ENCODE measurements around the gene NDUFV3. TPM values are rescaled to one million over a fixed set of nuclear protein-coding genes. Genes with fewer than 3 reads are reported as not detected.

NDUFV3 gene
- total RNA-seq (2014; rRNA removed; shearing (Covaris generic)) (23.1 and 40.8 TPM in 2 replicates), total RNA-seq (2022) (28.2 and 29.4 TPM in 2 replicates), Bru-seq, nascent RNA (percentile 62 among the genes with signal in this experiment), BruChase-seq, experiment 1, labeled RNA remaining after a 6-hour chase (percentile 81 among the genes with signal in this experiment), BruChase-seq, experiment 2, labeled RNA remaining after a 2-hour chase (percentile 74 among the genes with signal in this experiment)
- long read RNA-seq, full-length matches to known transcripts, result 32 of 46 reads
- long read RNA-seq, partial matches to known transcripts, result 3 of 46 reads
- long read RNA-seq, other reads (novel, unspliced or antisense), result 11 of 46 reads

GRCh38 chr21:42892931-42893755, at the start of gene NDUFV3:
Gene NDUFV3 (plus strand): TSS chr21:42893309. CDS start chr21:42893334, 25 bp downstream.
- DNase-seq (ENCODE audit: low spot score), result peak; percentile 100
- peaks cover 14% of the 10 kb centered on the region for H3K4me1 ChIP-seq (ENCODE audit: insufficient read depth, low read length, poor library complexity, severe bottlenecking)
- POLR2A ChIA-PET, result interaction anchor here (0.8 to 1.9 kb wide), 7 partner anchors 12 to 770 kb away, joined by 3 to 8 read pairs (median 3); no protein-coding TSS in a partner anchor

GRCh38 chr21:42844411-42845113, 48.5 kb upstream of the NDUFV3 start:
- H3K79me2 ChIP-seq (ENCODE audit: insufficient read depth, low read depth, low read length), result peaks cover 16% of the 10 kb centered on the region; the same call in 1 of the 2 replicates
- TF ChIP-seq EZH2phosphoT487 (IDR thresholded peaks at IDR 0.05; ENCODE audit: borderline replicate concordance, low read depth, low read length), result no peak
- no peak for TF ChIP-seq CTCF (conservative IDR thresholded peaks at IDR 0.05; ENCODE audit: low read length)
- no peak overlapping the region for H3K4me2 ChIP-seq (ENCODE audit: low read length)
- no peak for DNase-seq (ENCODE audit: low spot score)
- H4K20me1 ChIP-seq (ENCODE audit: insufficient read depth, low read length), result peaks cover 8% of the 10 kb centered on the region
- CTCF ChIA-PET (ENCODE audit: unreplicated experiment), result no interaction called here
- no peak overlapping the region for H3K27ac ChIP-seq (ENCODE audit: low read depth, low read length, poor library complexity, severe bottlenecking)
- peaks cover 93% of the 10 kb centered on the region for H3K36me3 ChIP-seq (ENCODE audit: insufficient read depth, low read length)
- H3K9me3 ChIP-seq (ENCODE audit: low read length), result no peaks in the 10 kb centered on the region
- no peaks in the 10 kb centered on the region for H3K9me2 ChIP-seq (ENCODE audit: insufficient read depth, low read length)
- no TSS peak for BruUV-seq (replicated peaks)
- intact Hi-C loops (cut with micrococcal nuclease; ENCODE audit: unreplicated experiment), result no loop called here
- H2AFZ ChIP-seq (ENCODE audit: low read length), result no peak overlapping the region
- POLR2A ChIA-PET, result no interaction called here
- no peak overlapping the region for H3K4me3 ChIP-seq (ENCODE audit: low read depth, low read length, poor library complexity, severe bottlenecking)
- H3K4me1 ChIP-seq (ENCODE audit: insufficient read depth, low read length, poor library complexity, severe bottlenecking), result no peaks in the 10 kb centered on the region

More at GRCh38 chr21:42892931-42893755, at the start of gene NDUFV3:
- peak within 1 kb of the TSS; percentile 93 for H3K4me2 ChIP-seq (ENCODE audit: low read length)
- intact Hi-C loops (cut with micrococcal nuclease; ENCODE audit: unreplicated experiment), result loop anchor here (2.0 kb wide), 1 partner anchor 14 kb away; the partner anchor contains the start of gene WDR4
- H3K9me2 ChIP-seq (ENCODE audit: insufficient read depth, low read length), result no peaks in the 10 kb centered on the region
- BruUV-seq (replicated peaks), result no TSS peak
- no peaks in the 10 kb centered on the region for H4K20me1 ChIP-seq (ENCODE audit: insufficient read depth, low read length)
- peak within 1 kb of the TSS; percentile 92 for H3K4me3 ChIP-seq (ENCODE audit: low read depth, low read length, poor library complexity, severe bottlenecking)
- H3K36me3 ChIP-seq (ENCODE audit: insufficient read depth, low read length), result peaks cover 9% of the 10 kb centered on the region; the same call in 1 of the 2 replicates
- no peak for TF ChIP-seq CTCF (conservative IDR thresholded peaks at IDR 0.05; ENCODE audit: low read length)
- TF ChIP-seq EZH2phosphoT487 (IDR thresholded peaks at IDR 0.05; ENCODE audit: borderline replicate concordance, low read depth, low read length), result no peak
- peak within 1 kb of the TSS; percentile 49 for H3K27ac ChIP-seq (ENCODE audit: low read depth, low read length, poor library complexity, severe bottlenecking)
- CTCF ChIA-PET (ENCODE audit: unreplicated experiment), result interaction anchor here (0.6 kb wide), 2 partner anchors 18 to 437 kb away, joined by 3 read pairs; no protein-coding TSS in a partner anchor
- H2AFZ ChIP-seq (ENCODE audit: low read length), result peak within 1 kb of the TSS; percentile 70
- H3K79me2 ChIP-seq (ENCODE audit: insufficient read depth, low read depth, low read length), result peaks cover 13% of the 10 kb centered on the region; the same call in 1 of the 2 replicates
- H3K9me3 ChIP-seq (ENCODE audit: low read length), result no peaks in the 10 kb centered on the region
